Peyer's patch (tissue), 4 donors: ENCODE results near the gene SMYD3. TPM values are rescaled to one million over a fixed set of nuclear protein-coding genes. Genes with fewer than 3 reads are reported as not detected.
A peak's percentile ranks its signal among the peaks of the same experiment; 100 is the strongest.

Experiments
- DNase-seq, 3 donors: peaks; one replicate each; pipeline ENCODE4 v3.0.0-alpha.2; 2017 to 2019
- H3K27ac ChIP-seq, 4 donors: fragments of 200-600 bp; sonication (generic); one replicate each; pipeline ENCODE4 v1.5.1; 2016 to 2019
- H3K27me3 ChIP-seq, 2 donors: fragments of 200-600 bp; sonication (generic); one replicate each; pipeline ENCODE4 v1.5.1; 2019
- H3K36me3 ChIP-seq, 3 donors: fragments of 200-600 bp; sonication (generic); one replicate each; pipeline ENCODE4 v1.5.1; 2016 to 2019
- H3K4me1 ChIP-seq, 4 donors: fragments of 200-600 bp; sonication (generic); one replicate each; pipeline ENCODE4 v1.5.1; 2016 to 2019
- H3K4me3 ChIP-seq, 4 donors: fragments of 200-600 bp; sonication (generic); 1 replicate in 3 of 4; 2 replicates in 1 of 4; pipeline ENCODE4 v1.5.1; 2016 to 2019; ENCODE audit warnings: mild to moderate bottlenecking in 1 of 4
- H3K9me3 ChIP-seq, 4 donors: fragments of 200-600 bp; sonication (generic); one replicate each; pipeline ENCODE4 v1.5.1; 2016 to 2019; ENCODE audit warnings: mild to moderate bottlenecking in 1 of 4
- POLR2A ChIP-seq, 2 donors: fragments of 450-650 bp; IDR thresholded peaks; one replicate each; pipeline ENCODE4 v1.5.1; 2017; ENCODE audit warnings: antibody characterized with exemption in 2 of 2, mild to moderate bottlenecking in 2 of 2, moderate library complexity in 2 of 2
- total RNA-seq, 4 donors: library from RNA; depleted of rRNA; stranded (reverse); fragments of >200 nt; gene quantifications; one replicate each; pipeline ENCODE4 v1.1.0, GENCODE V29; 2016
- TF ChIP-seq, protein P1 (sequence below), 6 experiments: fragments of 450-650 bp in 4 of 6; fragments of 200-600 bp in 2 of 6; sonication (generic) in 1 of 6; IDR thresholded peaks; one replicate each; pipeline ENCODE4 v1.5.1; 2017 to 2019; ENCODE audit warnings: antibody characterized with exemption in 6 of 6, mild to moderate bottlenecking in 3 of 6, moderate library complexity in 1 of 6

SMYD3 gene
- total RNA-seq, 4 donors from 2014 or later = 19.8 to 55.3 (median 26.9) TPM

DNA sequence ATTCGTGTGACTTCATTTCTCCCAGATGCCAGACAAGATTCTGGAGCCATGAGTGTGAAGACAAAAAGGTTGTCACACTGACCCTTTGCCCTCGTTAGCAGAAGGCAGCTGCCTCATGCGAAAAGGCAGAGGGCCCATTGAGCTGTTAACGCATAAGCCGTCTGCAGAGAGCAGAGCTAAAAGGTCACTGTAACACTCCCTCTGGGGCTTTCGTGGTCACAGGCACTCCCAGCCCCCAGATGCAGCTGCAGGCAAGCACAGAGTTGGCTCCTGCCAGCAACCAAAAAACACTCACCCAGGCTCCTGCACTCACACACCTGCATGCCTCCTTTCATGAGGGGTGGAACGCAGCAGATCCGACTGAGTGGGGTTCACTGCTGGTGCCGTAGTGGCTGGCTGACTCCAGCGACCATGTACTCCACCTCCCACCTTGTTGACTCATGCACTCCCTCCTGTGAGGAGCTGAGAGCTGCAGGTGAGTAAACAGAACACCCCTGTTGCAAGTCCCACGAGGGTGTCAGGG is 287.5 kb downstream of the SMYD3 start:
- TF ChIP-seq, protein P1, sequence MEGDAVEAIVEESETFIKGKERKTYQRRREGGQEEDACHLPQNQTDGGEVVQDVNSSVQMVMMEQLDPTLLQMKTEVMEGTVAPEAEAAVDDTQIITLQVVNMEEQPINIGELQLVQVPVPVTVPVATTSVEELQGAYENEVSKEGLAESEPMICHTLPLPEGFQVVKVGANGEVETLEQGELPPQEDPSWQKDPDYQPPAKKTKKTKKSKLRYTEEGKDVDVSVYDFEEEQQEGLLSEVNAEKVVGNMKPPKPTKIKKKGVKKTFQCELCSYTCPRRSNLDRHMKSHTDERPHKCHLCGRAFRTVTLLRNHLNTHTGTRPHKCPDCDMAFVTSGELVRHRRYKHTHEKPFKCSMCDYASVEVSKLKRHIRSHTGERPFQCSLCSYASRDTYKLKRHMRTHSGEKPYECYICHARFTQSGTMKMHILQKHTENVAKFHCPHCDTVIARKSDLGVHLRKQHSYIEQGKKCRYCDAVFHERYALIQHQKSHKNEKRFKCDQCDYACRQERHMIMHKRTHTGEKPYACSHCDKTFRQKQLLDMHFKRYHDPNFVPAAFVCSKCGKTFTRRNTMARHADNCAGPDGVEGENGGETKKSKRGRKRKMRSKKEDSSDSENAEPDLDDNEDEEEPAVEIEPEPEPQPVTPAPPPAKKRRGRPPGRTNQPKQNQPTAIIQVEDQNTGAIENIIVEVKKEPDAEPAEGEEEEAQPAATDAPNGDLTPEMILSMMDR (IDR thresholded peaks at IDR 0.05) = no peak
- no peak for TF ChIP-seq POLR2A (IDR thresholded peaks at IDR 0.05)
- no peak for DNase-seq
- H3K4me1 ChIP-seq = no peaks in the 10 kb centered on the region
- H3K36me3 ChIP-seq = no peaks in the 10 kb centered on the region
- no peaks in the 10 kb centered on the region for H3K9me3 ChIP-seq
- H3K27me3 ChIP-seq = no peaks in the 10 kb centered on the region
- no peak overlapping the region for H3K4me3 ChIP-seq
- no peak overlapping the region for H3K27ac ChIP-seq

DNA sequence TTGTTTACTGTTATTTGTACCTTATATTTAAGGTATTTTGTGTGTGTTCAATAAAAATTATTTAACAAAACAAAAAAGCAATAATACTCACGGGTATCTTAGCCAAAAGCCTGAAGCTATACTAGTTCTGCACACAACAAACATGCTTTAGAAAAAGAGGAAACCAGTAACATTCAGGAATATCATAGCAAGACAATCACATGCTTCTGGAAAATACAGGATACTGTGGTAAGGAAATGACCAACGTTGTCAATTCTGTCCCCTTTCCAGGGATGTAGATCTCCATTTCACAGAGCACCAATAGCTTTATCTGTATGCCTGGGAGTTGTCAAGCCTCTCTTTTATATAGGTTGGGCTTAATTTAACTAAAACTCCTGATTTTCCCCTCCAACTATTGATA is 288.4 kb downstream of the SMYD3 start:
- H3K27ac ChIP-seq = no peak overlapping the region
- no peak for TF ChIP-seq POLR2A (IDR thresholded peaks at IDR 0.05)
- TF ChIP-seq, protein P1 (IDR thresholded peaks at IDR 0.05) = no peak

DNA sequence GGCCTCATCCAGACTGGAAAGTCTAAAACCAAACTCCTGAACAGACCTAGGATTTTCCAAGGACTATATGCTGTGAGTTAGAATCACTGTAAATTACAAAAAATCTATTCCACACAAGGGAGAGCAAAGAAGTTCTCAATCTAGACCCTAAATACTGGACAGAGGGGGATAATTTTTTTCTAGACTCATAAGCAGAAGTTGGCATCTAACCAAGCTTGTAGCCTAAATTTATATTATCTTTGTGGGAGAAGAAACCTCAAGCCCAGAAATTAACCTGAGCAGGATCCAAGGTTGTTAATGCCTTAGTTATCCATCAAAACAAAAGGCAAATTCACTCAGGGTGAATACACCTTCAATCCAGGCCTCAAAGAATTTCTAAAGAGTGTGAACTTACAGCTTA is 290.2 kb downstream of the SMYD3 start:
- no peak overlapping the region for H3K4me3 ChIP-seq
- TF ChIP-seq POLR2A (IDR thresholded peaks at IDR 0.05) = no peak
- TF ChIP-seq, protein P1 (IDR thresholded peaks at IDR 0.05) = no peak
- H3K27ac ChIP-seq = no peak overlapping the region
- no peaks in the 10 kb centered on the region for H3K36me3 ChIP-seq
- H3K9me3 ChIP-seq = no peaks in the 10 kb centered on the region
- H3K27me3 ChIP-seq = no peaks in the 10 kb centered on the region
- no peaks in the 10 kb centered on the region for H3K4me1 ChIP-seq
- DNase-seq = no peak

More for the DNA sequence above, 288.4 kb downstream of the SMYD3 start:
- no peaks in the 10 kb centered on the region for H3K27me3 ChIP-seq
- no peaks in the 10 kb centered on the region for H3K9me3 ChIP-seq
- no peaks in the 10 kb centered on the region for H3K36me3 ChIP-seq
- no peak for DNase-seq
- H3K4me1 ChIP-seq = no peaks in the 10 kb centered on the region
- no peak overlapping the region for H3K4me3 ChIP-seq

GRCh38 chr1:246215510-246215903 is 291.6 kb downstream of the SMYD3 start:
- Histone ChIP-seq H3K27me3 (no peaks in the 10 kb centered on the region), H3K4me3 (no peak overlapping the region), H3K36me3 (no peaks in the 10 kb centered on the region), H3K9me3 (no peaks in the 10 kb centered on the region), H3K27ac (no peak overlapping the region), H3K4me1 (no peaks in the 10 kb centered on the region)
- DNase-seq = no peak
- TF ChIP-seq, protein P1 (IDR thresholded peaks at IDR 0.05) = no peak
- no peak for TF ChIP-seq POLR2A (IDR thresholded peaks at IDR 0.05)

- no peak for TF ChIP-seq POLR2A (IDR thresholded peaks at IDR 0.05)
- TF ChIP-seq, protein P1 (IDR thresholded peaks at IDR 0.05) = no peak
- Histone ChIP-seq H3K4me1 (no peaks in the 10 kb centered on the region), H3K4me3 (no peak overlapping the region), H3K36me3 (no peaks in the 10 kb centered on the region), H3K27me3 (no peaks in the 10 kb centered on the region), H3K9me3 (no peaks in the 10 kb centered on the region), H3K27ac (no peak overlapping the region)
- peak in 1 of 3 donors; percentile 52 for DNase-seq
These were observed 292.2 kb downstream of the SMYD3 start for GRCh38 chr1:246214708-246215509.
